GM21619 (cell line): ENCODE measurements around the gene EXOG.

Source experiments
- ATAC-seq: cut with Tn5 transposase; IDR thresholded peaks from one replicate; pipeline ENCODE4 v1.9.1; 2021; ENCODE audit not compliant: unreplicated experiment

Gene EXOG

GRCh38 chr3:38507120-38507519 is 11.0 kb downstream of the EXOG start:
- ATAC-seq: peak; percentile 99

- no peak for ATAC-seq
These were observed 13.6 kb downstream of the EXOG start for GRCh38 chr3:38509732-38510131.

- no peak for ATAC-seq
These were observed 14.5 kb downstream of the EXOG start for GRCh38 chr3:38510631-38511030.

- no peak for ATAC-seq
These were observed 15.4 kb downstream of the EXOG start for GRCh38 chr3:38511546-38511945.

GRCh38 chr3:38515367-38515766 is 19.2 kb downstream of the EXOG start:
- no peak for ATAC-seq

- no peak for ATAC-seq
These were observed 20.5 kb downstream of the EXOG start for GRCh38 chr3:38516669-38517068.

GRCh38 chr3:38519000-38519399 is 22.9 kb downstream of the EXOG start:
- ATAC-seq: no peak

GRCh38 chr3:38519651-38520050 is 23.5 kb downstream of the EXOG start:
- no peak for ATAC-seq

GRCh38 chr3:38521391-38521987 is 25.3 kb downstream of the EXOG start:
- peak; percentile 56 for ATAC-seq

- ATAC-seq: no peak
These were observed 25.9 kb downstream of the EXOG start for GRCh38 chr3:38522002-38522401.

GRCh38 chr3:38524141-38524739 is 28.1 kb downstream of the EXOG start:
- ATAC-seq: no peak

DNA sequence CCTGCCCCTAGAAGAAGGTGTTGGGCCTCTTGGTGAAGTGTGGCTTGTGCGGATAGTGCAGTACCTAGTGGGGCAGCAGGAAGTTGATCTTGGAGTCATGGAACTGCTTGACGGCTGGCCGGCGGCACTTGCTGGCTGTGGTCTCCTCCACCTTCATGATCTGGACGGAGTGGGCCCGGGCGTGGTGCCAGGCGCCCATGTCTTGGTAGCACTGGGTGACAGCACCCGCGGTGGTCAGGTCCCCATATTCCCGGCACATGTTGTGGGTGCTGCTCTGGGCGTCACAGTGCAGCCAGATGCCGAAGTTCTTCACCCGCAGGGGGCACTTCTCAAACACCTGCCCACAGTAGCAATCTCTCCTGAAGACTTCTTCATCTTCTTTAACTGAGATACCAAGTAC is 30.7 kb downstream of the EXOG start:
- ATAC-seq: no peak

- no peak for ATAC-seq
These were observed 32.3 kb downstream of the EXOG start for GRCh38 chr3:38528457-38528856.

- ATAC-seq: no peak
These were observed 36.4 kb downstream of the EXOG start for GRCh38 chr3:38532529-38532928.

- ATAC-seq: no peak
These were observed 37.3 kb downstream of the EXOG start for GRCh38 chr3:38533285-38533976.

DNA sequence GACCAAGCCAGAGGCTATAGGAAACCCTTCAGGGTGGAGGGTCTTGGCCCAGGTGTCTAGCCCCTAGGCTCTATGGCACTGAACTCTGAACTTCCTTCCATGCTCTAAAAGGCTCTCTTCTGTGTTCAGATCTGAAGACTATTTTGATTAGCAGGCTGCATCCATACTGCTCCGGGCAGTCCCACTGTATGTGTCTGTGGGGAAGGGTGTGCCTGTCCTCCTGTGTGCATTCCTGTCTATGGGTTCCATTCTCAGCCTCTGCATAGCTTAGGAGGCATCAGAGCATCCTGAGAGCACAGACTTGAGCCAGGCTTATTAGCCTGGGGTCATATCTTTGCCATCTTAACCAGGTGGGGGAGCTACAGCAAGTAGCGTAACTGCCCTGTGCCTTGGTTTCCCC is 38.0 kb downstream of the EXOG start:
- ATAC-seq: no peak

- no peak for ATAC-seq
These were observed 38.5 kb downstream of the EXOG start for GRCh38 chr3:38534604-38535003.

DNA sequence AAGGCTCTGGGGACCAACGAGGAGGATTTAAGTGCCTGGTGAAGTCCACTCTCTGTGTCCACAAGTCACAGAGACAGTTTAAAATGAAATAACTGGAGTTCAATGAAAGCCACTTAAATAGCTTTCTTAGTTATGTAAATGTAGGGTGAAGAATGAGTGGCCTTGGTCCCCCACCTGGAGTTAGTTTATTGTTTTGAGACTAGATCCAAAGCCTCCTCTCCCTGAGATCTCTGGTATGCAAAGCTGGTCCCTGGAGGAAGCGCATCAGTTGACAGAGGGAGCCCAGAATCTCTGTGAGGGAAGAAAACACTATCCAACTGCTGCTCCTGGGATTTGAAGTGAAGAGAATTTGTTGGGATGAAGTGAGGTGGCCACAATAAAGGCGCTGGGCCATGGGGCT is 40.5 kb downstream of the EXOG start:
- ATAC-seq: no peak

DNA sequence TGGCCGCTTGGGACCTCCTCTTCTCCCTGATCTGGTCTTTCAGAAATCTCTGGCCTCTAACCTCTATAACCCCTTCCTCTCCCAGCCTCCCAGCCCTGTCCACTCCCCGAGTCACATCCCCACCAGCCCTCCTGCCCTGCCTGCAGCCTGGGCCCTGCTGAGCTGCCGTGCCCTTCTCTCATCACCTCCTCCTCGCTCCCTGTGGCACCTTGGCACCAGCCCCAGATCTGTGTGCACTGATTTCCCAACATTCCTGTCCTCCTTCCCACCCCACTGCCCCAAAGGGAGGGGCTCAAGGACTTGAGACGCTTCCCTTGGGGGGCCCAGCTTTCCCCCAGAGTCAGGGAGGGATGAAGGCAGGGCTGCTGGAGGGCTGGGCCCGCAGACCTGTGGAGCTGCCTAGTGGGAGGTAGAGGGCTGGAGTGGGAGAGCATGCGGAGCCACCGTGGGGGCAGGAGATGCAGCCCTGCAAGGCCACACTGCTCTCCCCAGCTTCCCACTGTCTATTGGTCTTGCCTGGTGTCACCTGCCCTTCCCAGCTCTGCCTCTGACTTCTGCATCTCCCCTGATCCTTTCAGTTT is 42.7 kb downstream of the EXOG start:
- no peak for ATAC-seq

- ATAC-seq: no peak
These were observed 45.7 kb downstream of the EXOG start for GRCh38 chr3:38541806-38542205.

- no peak for ATAC-seq
These were observed 46.5 kb downstream of the EXOG start for GRCh38 chr3:38542401-38543298.
